SK-N-SH treated with all-trans-retinoic acid at 6 μM for 48 hours (cell line): Measurements from ENCODE around the gene IL17B.

Experiments
- ARNTL ChIP-seq: fragments of 450-650 bp; formaldehyde crosslinking; IDR thresholded peaks from 2 replicates; pipeline ENCODE4 v1.5.0; 2020; ENCODE audit warnings: low read depth, mild to moderate bottlenecking, moderate library complexity, borderline replicate concordance
- CSDC2 ChIP-seq: fragments of 250-450 bp; sonication (Bioruptor Pico); IDR thresholded peaks from 2 replicates; pipeline ENCODE4 v1.5.0; 2020; ENCODE audit warnings: mild to moderate bottlenecking, moderate library complexity
- CSRNP3 ChIP-seq: fragments of 250-450 bp; sonication (Bioruptor Pico); IDR thresholded peaks from 2 replicates; pipeline ENCODE4 v1.5.1; 2021; ENCODE audit warnings: mild to moderate bottlenecking, moderate library complexity
- ESRRG ChIP-seq: fragments of 250-450 bp; sonication (Bioruptor Pico); IDR thresholded peaks from 2 replicates; pipeline ENCODE4 v1.6.1; 2021; ENCODE audit warnings: mild to moderate bottlenecking
- PATZ1 ChIP-seq: fragments of 250-450 bp; sonication (Bioruptor Pico); IDR thresholded peaks from 2 replicates; pipeline ENCODE4 v1.8.0; 2020; ENCODE audit warnings: mild to moderate bottlenecking, moderate library complexity, borderline replicate concordance
- POU6F1 ChIP-seq: fragments of 250-450 bp; sonication (Bioruptor Pico); IDR thresholded peaks from 2 replicates; pipeline ENCODE4 v1.8.0; 2021; ENCODE audit warnings: low read depth, mild to moderate bottlenecking, moderate library complexity, borderline replicate concordance
- TSHZ2 ChIP-seq: fragments of 250-450 bp; sonication (Bioruptor Pico); IDR thresholded peaks from 2 replicates; pipeline ENCODE4 v1.5.0; 2020; ENCODE audit warnings: mild to moderate bottlenecking, moderate library complexity
- ZFP3 ChIP-seq: fragments of 250-450 bp; sonication (Bioruptor Pico); IDR thresholded peaks from 2 replicates; pipeline ENCODE4 v1.5.0; 2020; ENCODE audit warnings: mild to moderate bottlenecking, moderate library complexity
- ZFP30 ChIP-seq: fragments of 450-650 bp; formaldehyde crosslinking; IDR thresholded peaks from 2 replicates; pipeline ENCODE4 v1.5.0; 2022; ENCODE audit warnings: mild to moderate bottlenecking, moderate library complexity
- ZNF8 ChIP-seq: fragments of 450-650 bp; formaldehyde crosslinking; IDR thresholded peaks from 2 replicates; pipeline ENCODE4 v1.5.0; 2020; ENCODE audit warnings: mild to moderate bottlenecking, moderate library complexity

GRCh38 chr5:149383399-149383798, 4.3 kb upstream of the IL17B start:
- TF ChIP-seq ZFP3 (CRISPR knock-in tag) (no peak), PATZ1 (CRISPR knock-in tag) (no peak), POU6F1 (CRISPR knock-in tag) (no peak), ESRRG (no peak), CSRNP3 (no peak), CSDC2 (CRISPR knock-in tag) (no peak), ZNF8 (CRISPR knock-in tag) (no peak), ZFP30 (CRISPR knock-in tag) (no peak), TSHZ2 (CRISPR knock-in tag) (no peak), ARNTL (CRISPR knock-in tag) (no peak)
